Endothelial cell of umbilical vein (primary cell): ENCODE data around the gene TIMM10.

ENCODE experiments used
- EZH2 ChIP-seq: IDR thresholded peaks from 2 replicates; pipeline ENCODE4 v1.6.1; 2012; ENCODE audit warnings: borderline replicate concordance, low read depth, mild to moderate bottlenecking, moderate library complexity, low read length, inconsistent platforms; ENCODE audit not compliant: severe bottlenecking
- FOS ChIP-seq: IDR thresholded peaks from 2 replicates; pipeline ENCODE4 v1.6.1; 2011; ENCODE audit warnings: mild to moderate bottlenecking, low read length, moderate library complexity, borderline replicate concordance; ENCODE audit not compliant: insufficient read depth
- GATA2 ChIP-seq: IDR thresholded peaks from 2 replicates; pipeline ENCODE4 v1.7.0; 2011; ENCODE audit warnings: low read depth, mild to moderate bottlenecking, moderate library complexity, mixed read lengths, low read length; ENCODE audit not compliant: insufficient read length, insufficient read depth
- JUN ChIP-seq: IDR thresholded peaks from 2 replicates; pipeline ENCODE4 v1.6.1; 2011; ENCODE audit warnings: borderline replicate concordance, low read depth; ENCODE audit not compliant: insufficient read length, insufficient read depth
- MYC ChIP-seq: IDR thresholded peaks from one replicate; pipeline ENCODE4 v1.6.1; 2011; ENCODE audit warnings: mild to moderate bottlenecking, low read depth, low read length
- POLR2A ChIP-seq: IDR thresholded peaks from 2 replicates; pipeline ENCODE4 v1.6.1; 2012; ENCODE audit warnings: low read depth, mild to moderate bottlenecking, control low read depth, low read length
- POLR2AphosphoS5 ChIP-seq: IDR thresholded peaks from 2 replicates; pipeline ENCODE4 v1.6.1; 2012; ENCODE audit warnings: low read depth, mild to moderate bottlenecking, control low read depth, low read length, moderate library complexity; ENCODE audit not compliant: insufficient read depth
- TF ChIP-seq, protein P1 (sequence below): IDR thresholded peaks from 2 replicates; pipeline ENCODE4 v1.6.1; 2011; ENCODE audit not compliant: insufficient read depth, insufficient read length
- TF ChIP-seq, protein P2 (sequence below), 2 donors: IDR thresholded peaks; 1 replicate in 1 of 2; 2 replicates in 1 of 2; pipeline ENCODE4 v1.5.1; 2011; ENCODE audit warnings: low read length in 2 of 2, mild to moderate bottlenecking in 2 of 2, moderate library complexity in 2 of 2, control low read depth in 1 of 2, inconsistent platforms in 1 of 2, low read depth in 1 of 2; ENCODE audit not compliant: insufficient read depth in 1 of 2; ENCODE audit errors: extremely low read depth in 1 of 2

DNA sequence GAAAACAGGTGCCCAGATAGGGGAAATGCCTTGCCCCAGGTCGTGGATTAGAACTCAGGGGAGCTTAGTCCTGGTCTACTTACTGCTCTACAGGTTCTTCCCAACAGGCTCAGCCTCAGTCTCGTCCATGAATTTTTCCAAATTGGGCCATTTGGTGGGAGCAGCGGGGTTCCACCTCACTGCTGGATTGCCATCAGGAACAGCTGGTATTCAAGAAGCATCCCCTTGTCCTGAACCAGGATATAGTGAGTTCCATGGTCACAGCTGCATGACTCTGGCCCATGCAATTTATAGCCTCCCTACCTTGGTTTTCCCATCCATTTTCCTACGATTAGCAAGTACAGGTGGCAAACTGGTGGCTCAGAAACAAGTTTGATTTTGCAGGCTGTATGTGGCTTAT, 43.5 kb upstream of the TIMM10 start:
- TF ChIP-seq, protein P1, sequence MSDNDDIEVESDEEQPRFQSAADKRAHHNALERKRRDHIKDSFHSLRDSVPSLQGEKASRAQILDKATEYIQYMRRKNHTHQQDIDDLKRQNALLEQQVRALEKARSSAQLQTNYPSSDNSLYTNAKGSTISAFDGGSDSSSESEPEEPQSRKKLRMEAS: no peak
- TF ChIP-seq, protein P2, sequence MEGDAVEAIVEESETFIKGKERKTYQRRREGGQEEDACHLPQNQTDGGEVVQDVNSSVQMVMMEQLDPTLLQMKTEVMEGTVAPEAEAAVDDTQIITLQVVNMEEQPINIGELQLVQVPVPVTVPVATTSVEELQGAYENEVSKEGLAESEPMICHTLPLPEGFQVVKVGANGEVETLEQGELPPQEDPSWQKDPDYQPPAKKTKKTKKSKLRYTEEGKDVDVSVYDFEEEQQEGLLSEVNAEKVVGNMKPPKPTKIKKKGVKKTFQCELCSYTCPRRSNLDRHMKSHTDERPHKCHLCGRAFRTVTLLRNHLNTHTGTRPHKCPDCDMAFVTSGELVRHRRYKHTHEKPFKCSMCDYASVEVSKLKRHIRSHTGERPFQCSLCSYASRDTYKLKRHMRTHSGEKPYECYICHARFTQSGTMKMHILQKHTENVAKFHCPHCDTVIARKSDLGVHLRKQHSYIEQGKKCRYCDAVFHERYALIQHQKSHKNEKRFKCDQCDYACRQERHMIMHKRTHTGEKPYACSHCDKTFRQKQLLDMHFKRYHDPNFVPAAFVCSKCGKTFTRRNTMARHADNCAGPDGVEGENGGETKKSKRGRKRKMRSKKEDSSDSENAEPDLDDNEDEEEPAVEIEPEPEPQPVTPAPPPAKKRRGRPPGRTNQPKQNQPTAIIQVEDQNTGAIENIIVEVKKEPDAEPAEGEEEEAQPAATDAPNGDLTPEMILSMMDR (IDR thresholded peaks at IDR 0.05; ENCODE audit: extremely low read depth in 1 of 2, insufficient read depth in 1 of 2, low read depth in 1 of 2, low read length in 2 of 2): no peak
- TF ChIP-seq POLR2A (no peak), GATA2 (no peak), POLR2AphosphoS5 (no peak), EZH2 (no peak), MYC (no peak), FOS (no peak), JUN (no peak)
